GM21723 (cell line): ENCODE measurements around the gene POC1B.
A peak's percentile ranks its signal among the peaks of the same experiment; 100 is the strongest.

Experiments
- ATAC-seq: cut with Tn5 transposase; IDR thresholded peaks from one replicate; pipeline ENCODE4 v1.9.1; 2021; ENCODE audit warnings: mild to moderate bottlenecking, moderate library complexity; ENCODE audit not compliant: unreplicated experiment

Gene POC1B

DNA sequence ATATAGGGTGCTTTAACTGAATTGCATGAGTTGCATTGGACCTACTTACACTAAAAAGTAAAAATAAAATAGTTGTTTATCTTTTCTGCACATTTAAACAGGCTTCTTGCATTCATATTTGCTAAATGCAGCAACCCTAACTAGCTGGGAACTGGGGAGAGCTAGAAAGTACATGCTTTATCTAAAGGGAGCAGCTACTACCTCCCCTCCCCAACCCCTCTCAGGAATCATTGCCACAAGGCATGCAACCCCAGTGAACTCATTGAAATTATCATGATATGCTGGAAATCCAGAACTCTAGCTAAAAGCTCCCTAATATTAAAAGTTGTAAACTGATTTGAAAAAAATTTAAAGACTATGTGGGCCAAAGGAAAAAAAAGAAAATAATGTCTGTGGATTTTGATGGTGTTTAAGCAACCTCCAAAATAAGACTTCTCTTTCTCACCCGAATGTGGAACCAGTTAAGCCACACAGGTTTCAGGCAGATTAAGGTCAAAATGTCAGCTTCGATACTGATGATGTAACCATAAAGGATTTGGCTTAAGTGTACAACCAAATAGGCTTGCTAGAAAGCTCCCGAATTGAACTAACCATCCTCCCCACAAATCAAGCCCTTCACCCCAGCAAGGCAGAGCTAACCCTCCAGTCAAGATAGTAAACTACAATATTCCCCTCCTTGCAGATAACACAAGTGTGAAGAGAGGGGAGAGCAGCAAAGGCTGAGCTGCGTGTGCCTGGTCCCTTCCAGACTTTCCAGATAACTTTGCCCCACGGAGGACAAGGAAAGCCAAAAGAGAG is 13.8 kb upstream of the POC1B start:
- ATAC-seq, result no peak

DNA sequence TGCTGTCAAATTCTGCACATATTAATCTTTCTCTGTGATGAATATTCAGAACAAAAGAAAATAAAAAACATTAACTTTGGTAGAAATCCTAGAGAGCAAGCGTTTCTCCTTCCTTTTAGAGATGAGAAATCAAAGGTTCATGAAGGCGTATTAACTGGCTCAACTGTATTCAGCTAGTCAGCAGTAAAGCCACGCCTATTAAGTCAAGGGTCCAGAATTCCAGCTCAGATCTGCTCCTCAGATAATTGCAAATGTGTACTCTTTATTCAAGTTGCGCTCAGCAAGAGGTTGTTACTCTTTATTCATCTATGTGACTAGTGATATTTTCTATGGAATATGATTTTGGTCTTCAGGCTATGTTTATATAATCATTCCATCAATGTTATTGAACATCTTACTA is 13.1 kb upstream of the POC1B start:
- ATAC-seq, result no peak

DNA sequence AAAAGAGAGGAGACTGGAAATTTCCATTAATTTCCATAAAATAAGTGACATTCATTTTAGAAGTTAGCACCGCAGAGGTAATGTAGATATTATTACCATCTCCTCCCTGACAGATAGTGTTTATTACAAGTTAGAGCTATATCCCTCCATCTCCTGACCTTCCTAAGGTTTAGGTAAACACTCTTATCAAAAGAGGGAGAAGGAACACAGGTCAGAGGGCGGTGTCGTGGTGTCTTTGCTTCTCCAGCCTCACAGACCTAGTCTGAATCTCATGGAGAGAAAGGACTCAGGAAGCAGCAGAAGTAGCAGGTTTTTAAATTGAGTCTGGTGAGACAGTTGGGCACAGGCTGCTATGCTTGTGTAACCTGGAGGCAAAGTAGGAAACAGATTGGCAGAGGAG is 11.5 kb upstream of the POC1B start:
- ATAC-seq, result no peak

DNA sequence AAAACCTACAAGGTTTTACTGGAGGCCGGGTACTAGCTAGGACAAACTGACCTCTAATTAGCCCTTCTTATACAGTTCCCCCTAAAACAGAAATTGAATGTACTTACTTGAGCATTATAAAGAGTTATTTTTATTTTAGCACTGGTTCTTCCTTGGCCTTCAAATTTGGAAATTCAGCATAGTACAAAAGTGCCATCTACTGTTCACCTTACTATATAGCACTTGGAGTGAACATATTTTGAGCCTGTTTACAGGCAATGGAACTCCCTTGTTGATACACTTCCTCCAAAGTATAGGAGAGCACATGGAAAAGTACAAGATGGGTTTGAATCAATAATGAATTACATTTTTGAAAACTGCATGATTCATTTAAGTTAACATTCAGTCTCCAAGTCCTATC is 3.9 kb upstream of the POC1B start:
- peak; percentile 21 for ATAC-seq

DNA sequence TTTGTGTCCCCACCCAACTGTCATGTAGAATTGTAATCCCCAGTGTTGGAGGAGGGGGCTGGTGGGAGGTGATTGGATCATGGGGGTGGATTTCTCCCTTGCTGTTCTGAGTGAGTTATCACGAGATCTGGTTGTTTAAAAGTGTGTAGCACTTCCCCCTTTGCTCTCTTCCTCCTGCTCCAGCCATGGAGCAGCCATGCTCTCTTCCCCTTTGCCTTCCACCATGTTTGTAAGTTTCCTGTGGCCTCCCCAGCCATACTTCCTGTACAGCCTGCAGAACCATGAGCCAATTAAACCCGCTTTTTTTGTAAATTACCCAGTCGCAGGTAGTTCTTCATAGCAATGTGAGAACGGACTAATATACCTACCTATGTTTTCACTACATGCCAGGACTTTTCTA is 2.6 kb upstream of the POC1B start:
- no peak for ATAC-seq

DNA sequence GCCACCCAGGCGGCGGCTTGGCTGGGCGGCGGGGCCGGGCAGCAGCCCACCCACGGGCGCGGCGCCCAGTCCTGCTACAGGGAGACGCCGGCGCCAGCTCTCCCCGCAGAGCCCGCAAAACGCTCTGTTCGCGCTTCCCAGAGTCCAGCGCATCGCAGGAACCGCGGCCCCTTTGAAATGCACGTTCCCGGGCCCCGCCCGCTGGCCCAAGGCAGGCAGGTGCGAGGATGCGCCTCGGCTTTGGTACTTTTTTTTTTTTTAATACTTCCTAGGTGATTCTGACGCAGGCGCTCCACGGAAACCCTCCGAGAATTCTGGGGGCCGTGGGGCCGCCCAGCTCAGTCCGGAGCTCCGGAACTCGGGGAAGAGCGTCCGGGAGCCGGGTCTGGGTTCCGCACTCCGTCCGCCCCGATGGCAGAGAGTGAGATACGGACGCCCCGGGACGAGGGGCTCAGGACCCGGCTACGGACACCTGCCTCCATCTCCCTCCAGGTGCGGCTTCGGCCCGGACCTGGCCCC is 483 bp downstream of the POC1B start:
- ATAC-seq, result peak; percentile 38

DNA sequence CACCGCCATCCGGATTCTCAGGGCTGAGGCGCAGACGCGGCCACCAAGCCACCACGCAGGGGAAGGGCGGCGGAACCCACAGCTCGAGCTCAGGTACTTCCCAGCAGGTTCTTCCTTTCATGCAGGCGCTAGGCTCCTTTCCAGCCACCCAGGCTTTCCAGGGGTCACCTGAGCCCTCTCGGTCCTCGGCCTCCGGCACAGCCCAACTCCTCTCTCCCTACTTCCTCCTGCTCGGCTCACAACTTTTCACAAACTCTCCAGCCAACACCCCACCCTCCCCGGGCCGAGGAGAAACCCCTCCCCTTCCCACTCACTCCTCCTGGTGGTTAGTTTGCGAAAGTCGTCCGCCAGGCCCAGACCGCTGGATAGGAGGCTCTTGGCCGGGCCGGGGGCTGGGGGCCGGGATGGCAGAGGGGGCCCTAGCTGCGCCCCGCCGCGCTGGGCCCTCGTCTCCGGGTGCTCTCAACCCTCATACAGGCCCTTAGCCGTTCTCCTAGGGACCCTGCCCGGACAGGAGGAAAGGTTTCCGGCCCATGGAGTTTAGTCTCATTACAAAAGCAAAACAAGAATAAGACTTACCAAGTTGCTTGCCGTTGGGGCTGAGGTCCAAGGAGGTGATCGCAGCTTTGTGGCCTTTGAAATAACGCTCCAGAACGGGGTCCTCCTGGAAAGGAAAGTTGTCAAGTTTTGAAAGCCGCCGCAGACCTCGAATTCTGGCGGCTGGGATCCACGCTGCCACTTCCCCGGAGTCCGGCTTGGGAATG is 1.1 kb downstream of the POC1B start, which contains the start of gene GALNT4:
TSS of gene GALNT4 (minus strand) at position 256 of the 764 bp plus-strand sequence. CDS start at position 9, 247 bp downstream.
- ATAC-seq, result peak; percentile 75

DNA sequence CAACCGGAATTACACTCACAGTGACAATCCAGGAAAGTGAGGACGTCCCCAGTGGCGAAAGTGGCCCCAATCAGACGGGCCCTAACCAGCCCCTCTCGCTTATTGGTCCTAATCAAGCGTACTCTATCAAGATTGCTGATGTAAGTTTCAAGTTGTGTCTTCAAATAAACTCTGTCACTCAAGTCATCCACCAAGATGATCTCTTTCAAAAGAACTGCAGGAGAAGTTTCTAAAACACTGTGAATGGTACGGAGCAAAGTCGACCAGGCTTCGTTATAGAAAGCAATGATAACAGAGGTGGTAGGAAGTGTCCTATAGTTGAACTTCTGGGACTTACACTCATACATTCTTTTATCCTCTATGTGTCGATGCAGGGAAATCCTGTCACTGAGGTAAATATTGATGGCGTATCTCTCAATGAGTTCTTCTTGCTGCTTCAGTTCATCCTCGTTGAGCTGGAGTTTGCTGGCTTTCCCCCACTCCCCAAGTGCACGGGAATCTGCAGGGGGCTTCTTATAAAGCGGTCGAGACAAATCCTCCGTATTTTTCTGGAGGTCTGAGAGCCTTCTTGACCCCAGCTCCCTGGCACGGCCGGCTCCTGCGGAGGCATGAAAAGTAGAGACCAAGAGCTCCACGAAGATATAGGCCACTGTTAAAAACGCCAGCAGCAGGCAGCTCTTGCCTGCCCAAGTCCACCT is 1.9 kb downstream of the POC1B start:
- no peak for ATAC-seq

DNA sequence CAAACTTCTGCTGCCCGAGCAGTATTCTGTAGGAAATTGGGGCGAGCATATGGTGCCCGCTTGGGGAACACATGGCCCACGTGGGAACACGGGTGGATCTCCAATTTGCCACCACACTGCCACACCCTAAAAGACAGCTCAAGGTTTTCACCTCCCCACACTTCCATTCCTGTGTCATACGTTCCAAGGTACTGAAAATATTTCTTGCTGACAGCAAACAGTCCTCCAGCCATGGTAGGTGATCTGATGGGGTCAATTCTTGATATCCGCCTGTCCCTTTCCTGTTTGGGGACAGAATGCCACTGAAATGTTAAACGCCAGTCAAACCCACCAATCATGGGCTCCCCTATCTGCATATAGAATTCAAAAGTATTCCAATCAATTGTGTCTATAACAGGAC is 2.5 kb downstream of the POC1B start:
- no peak for ATAC-seq

DNA sequence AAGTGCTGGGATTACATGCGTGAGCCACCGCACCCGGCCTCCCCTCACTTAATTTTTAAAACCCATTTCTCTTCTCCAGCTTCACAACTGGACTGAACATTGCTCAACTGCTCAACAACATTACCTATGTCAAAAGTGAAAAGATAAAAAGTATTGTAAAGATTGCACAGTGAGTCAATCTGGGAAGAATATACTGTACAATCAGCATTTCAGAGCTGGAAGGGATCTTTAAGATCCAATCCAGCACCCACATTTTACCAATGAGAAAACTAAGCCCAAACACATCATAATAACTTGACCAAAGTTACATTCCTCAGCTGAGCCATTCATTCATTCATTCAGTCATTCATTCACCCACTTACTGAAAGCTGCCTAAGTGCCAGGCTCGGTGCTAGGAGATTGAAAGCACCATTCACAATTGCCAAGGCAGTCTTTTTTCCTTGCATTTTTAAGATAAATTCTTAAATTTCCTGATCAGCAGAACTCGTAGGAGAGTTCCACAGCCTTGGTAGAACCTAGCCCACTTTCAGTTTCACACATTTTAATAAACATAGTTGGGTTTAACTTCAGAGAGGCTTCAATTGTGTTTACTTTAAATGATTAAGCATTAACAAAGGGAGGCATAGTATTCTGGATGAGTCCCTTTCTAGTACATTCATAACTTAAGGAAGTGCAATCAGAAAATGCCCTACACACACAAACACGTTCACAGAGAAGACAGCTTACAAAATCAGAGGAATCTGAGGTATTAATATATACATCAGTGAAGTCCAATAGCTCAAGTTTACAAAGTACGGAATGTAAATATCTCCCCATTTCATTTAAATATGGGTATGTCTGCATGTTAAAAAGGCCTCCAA is 4.3 kb downstream of the POC1B start:
- ATAC-seq, result no peak

DNA sequence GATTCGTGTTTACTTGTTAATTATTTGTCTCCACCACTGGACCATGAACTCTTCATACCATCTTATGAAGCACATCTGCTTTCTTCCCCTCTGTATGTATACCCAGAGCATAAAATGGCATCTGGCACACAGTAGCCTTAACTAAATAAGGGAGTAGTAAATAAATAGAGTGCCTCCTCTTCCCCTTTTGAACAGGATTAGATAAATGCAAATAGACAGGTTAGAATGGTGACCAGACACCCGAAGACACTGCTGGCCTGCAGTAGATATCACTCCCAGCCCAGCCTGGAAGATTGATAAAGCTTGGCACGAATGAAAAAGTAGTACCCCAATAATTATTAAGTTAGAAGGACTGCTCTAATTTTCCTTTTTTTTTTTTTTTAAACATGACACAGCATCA is 8.1 kb downstream of the POC1B start:
- no peak for ATAC-seq

DNA sequence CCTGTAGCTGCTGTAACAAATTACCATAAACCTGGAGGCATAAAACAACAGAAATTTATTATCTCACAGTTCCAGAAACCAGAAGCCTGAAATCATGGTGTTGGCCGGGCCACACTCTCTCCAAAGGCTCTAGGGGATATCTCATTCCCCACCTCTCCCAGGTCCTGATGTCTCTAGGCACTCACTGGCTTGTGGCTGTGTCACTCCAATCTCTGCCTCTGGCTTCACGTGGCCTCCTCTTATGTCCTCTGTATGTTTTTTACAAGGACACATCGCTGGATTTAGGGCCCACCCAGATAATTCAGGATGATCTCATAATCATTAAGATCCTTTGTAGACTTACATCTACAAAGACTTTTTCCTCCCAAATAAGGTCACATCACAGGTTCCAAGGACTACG is 9.2 kb downstream of the POC1B start:
- no peak for ATAC-seq

DNA sequence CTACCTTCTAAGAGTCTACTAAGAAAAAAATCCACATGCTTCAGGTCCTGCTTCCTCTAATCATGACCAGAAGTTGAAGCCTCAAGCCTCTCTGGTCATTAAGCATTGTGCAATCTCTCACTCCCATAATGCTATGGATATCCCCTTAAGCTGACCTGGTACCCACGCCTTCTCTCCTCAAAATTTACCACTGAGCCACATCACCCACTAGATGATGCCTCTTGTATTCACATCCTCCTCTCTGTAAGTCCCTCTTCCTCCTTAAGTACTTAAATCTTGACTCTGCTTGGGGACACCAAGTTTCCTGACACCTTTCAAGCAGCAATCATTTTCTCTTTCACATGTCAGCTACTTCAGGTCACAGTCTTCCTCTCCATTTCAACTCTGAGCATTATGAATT is 11.1 kb downstream of the POC1B start:
- ATAC-seq, result peak; percentile 78

DNA sequence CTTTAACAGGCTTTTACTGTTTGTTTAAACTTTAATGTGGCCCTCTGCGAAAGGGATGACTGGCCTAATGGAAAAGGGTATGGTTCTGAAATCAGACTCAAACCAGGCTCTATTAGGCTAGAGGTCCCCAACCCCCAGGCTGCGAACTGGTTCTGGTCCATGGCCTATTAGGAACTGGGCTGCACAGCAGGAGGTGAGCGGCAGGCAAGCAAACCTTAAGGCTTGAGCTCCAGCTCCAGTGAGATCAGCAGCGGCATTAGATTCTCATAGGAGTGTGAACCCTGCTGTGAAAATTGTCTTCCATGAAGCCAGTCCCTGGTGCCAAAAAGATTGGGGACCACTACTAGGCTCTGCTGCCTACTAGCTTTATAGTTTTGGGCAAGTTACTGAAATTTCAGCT is 12.3 kb downstream of the POC1B start:
- ATAC-seq, result no peak

DNA sequence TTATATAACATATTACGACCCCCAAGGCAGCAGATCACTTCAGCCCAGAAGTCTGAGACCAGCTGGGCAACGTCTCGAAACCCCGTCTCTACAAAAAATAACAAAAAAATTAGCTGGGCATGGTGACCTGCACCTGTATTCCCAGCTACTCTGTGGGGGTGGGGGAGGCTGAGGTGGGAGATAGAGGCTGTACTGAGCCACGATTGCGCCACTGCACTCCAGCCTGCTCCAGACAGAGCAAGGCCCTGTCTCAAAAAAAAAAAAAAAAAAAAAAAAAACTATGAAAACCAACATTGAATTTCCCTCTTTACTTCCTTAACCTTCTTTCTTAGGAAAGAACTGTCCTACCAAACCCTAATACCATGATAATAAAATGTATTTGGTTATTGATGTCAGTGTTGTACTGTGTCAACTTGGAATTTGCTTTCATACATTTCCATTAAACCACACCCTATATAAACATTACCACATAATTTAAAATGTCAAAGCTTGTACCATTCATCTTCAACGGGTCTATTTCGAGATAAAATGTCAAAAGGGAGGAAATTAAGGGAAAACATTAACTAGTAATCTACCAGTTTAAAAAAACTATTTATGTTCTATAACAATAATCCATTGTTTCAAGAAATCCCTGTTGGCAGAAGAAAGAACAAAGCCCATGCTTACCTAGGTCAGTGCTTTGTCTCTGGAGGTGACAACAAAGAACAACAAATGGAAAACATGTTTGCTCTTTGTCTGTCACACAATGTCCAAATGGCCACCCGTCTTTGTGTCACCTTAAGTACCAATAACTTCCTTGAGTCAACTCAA is 18.6 kb downstream of the POC1B start:
- no peak for ATAC-seq

DNA sequence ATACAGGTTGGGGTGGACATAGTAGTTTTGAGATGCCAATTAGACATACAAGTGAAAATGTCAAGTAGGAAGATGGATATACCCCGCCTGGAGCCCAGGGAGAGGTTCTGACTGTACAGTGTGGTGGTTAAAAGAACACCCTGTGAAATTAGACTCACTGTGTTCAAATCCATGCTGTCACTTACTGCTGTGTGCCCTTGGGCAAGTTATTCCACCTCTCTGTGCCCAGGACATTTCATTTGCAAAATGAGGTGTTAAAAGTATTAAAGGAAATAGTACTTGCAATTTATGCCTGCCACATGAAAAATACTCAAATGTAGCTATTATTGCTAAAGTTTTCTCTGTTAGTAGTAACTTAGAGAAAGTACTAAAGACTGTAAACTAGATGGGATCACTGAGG is 19.8 kb downstream of the POC1B start:
- no peak for ATAC-seq

DNA sequence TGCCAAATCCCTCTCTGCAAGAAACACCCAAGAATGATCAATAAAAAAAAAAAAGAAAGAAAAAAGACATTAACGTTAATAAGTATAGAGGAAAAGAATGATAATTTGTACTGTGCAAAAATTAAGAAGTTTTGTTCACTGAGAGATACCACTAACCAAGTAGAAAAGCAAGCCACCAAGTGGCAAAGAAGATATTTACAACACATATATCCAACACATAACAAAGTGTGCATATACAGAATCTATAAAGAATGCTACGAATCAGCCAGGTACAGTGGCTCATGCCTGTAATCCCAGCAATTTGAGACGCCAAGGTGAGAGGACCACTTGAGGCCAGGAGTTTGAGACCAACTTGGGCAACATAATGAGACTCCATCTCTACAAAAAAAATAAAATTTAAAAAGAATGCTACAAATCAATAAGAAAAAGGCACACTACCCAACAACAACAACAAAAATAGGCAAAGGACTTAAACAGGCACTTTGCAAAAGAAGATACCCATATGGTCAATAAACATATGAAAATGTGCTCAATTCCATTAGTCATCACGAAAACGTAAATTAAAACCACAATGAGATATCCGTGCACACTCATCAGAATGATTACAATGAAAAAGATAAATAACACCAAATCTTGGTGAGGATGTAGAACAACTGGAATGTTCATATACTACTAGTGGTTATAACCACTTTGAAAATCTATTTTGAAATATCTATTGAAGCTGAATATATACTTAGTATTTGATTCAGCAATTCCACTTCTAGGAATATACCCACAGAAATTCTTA is 21.1 kb downstream of the POC1B start:
- ATAC-seq, result no peak

DNA sequence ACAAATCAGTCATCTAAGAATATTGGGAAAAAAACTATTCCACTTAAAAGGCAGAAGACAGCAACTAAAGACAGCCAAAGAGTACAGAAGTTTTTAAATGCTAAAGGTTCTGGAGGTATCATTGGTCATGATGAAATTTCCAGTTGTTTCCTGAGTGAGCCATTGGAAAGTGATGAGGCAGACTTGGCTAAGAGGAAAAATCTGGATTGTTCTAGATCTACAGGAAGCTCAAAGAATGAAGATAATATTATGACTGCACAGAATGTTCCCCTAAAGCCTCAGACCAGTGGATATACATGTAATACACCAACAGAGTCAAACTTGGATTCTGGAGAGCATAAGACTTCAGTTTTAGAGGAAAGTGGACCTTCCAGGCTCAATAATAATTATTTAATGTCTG is 24.1 kb downstream of the POC1B start:
- no peak for ATAC-seq

DNA sequence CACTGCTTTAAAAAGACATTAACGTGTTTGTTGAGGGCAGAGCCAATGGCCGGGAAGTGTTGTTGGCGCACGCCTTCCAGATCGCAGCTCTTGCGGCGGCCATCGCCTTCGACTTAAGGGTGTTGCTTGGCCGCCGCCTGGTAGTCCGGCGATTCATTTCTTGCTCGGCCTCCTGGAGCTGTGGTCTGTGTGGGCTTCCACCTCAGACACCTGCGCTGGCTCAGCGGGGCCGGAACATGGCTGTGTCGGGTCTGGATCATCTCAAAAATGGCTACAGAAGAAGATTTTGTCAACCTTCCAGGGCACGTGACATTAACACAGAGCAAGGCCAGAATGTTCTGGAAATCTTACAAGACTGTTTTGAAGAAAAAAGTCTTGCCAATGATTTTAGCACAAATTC is 26.0 kb downstream of the POC1B start:
- ATAC-seq, result no peak
